CD4-positive, alpha-beta T cell treated with Interleukin-6 for 4 hours (primary cell): ENCODE data around the gene IGSF3.

Experiments used
- DNase-seq: peaks from one replicate; pipeline ENCODE4 v3.0.0-alpha.2; 2020; ENCODE audit warnings: mixed read lengths

IGSF3 gene

DNA sequence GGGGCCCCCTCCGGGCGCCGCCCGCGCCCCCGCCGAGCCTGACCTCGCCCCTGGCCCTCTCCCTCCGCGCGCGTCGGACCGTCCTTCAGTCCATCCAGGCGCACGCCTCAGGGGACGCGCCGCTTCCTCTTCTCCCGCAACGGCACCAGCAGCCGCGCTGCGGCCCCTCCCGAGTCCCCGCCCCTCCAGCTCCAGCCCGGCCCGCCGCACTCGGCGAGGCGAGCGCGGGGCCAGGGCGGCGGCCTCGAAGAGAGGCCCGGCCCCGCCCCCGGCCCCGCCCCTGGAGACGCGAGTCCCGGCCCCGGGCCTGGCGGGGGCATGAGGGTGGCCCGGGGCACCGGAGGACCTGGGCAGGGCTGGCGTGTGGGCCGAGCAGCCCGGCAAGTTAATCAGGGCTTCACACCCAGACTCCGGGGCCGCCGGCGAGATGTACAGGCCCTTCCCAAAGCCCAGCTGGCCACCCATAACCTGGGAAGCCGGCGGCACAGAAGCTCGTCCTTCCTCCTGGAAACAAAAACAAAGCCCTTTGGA lies at the start of gene IGSF3:
Gene IGSF3 (minus strand): TSS at position 159 of the 531 bp plus-strand sequence. CDS start 1,407 bp downstream, outside the sequence.
- DNase-seq, result peak; percentile 67

GRCh38 chr1:116717318-116717717 lies 49.8 kb upstream of the IGSF3 start:
- no peak for DNase-seq

GRCh38 chr1:116716391-116716790 lies 48.9 kb upstream of the IGSF3 start:
- DNase-seq, result no peak

GRCh38 chr1:116713474-116713873 lies 45.9 kb upstream of the IGSF3 start:
- DNase-seq, result no peak

DNA sequence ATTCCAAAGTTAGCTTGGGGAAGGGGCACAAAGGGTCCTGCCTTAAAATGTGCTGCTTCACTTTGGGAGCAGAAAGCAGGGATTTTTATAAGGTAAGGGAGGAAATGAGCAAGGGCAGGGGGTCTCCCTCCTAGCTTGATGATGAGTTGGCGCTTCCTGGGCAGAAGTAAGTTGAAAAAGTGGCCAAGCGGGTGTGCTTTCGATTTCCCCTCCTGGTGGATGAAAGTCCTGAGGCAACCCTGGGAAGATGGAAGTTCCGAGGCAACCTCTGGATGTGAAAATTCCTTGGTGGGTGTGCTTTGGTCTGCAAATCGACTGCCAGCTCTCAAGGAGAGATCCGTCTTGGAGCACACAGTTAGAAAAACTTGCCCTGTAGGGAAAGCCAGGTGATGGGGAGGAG lies 45.0 kb upstream of the IGSF3 start:
- DNase-seq, result no peak

GRCh38 chr1:116711263-116711840 lies 43.8 kb upstream of the IGSF3 start:
- DNase-seq, result peak; percentile 6

GRCh38 chr1:116710420-116711262 lies 43.1 kb upstream of the IGSF3 start:
- DNase-seq, result no peak

GRCh38 chr1:116709666-116710167 lies 42.2 kb upstream of the IGSF3 start:
- no peak for DNase-seq

DNA sequence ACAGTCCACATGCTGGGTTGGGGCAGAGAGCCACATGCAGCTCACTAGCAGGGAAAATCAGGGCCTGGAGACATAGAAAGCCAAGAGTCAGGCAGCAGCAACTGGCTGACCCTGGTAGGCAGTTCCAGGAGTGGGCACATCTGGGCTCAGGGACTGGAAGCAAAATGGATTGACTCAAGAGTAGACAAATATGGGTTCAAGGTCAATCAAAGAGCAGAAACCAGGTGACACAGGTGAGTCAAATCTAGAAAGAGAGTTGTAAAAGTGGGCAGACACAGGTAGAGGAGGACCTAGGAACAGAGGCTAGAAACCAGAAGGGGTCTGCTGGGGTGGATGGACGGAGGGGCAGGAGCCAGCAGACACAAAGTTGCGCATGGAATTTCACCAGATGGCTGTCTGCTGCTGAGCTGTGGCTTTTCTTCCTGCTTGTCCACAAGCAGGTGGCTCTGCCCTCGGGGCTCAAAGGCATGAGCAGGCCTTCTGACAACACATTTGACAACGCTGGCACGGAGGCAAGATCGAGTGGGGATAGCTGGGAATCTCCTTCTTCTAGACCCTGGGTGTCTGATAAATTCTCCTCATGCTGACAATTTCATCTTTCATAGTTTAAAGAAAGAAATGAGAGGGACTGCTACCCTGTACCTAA lies 40.8 kb upstream of the IGSF3 start:
- no peak for DNase-seq

- DNase-seq, result no peak
Measured at GRCh38 chr1:116706841-116707240, 39.3 kb upstream of the IGSF3 start.

DNA sequence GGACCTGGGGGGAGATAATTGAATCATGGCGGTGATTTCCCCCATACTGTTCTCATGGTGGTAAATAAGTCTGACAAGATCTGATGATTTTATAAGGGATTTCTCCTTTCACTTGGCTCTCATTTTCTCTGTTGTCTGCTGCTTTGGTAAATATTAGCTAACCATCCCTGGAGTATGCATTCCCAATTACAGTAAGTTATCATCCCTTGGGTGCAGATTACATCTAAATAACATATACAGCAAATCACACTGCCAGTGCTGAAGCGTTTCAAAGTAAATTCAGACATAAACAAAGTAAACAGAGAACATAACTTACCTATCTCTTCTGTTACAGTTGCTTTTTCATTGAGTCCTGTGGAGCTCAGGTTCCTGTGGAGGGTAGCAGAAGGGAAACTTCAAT lies 38.6 kb upstream of the IGSF3 start:
- no peak for DNase-seq

GRCh38 chr1:116704278-116704677 lies 36.7 kb upstream of the IGSF3 start:
- no peak for DNase-seq

DNA sequence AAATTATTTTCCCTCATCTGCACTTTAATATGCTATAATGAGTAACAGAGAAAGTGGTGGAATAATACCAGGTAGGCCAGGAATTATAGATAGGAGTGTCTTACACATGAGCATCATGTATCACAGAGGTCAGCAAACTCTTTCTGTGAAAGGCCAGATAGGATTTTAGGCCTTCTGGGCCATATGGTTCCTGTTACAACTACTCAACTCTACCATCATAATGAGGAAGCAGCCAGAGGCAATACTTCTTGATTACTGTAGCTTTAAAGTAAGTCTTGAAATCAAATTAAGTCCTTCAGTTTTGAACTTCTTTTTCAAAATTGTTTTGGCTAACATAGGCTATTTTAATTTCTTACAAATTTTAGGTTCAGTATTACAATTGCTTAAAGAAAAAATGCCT lies 32.1 kb upstream of the IGSF3 start:
- no peak for DNase-seq

DNA sequence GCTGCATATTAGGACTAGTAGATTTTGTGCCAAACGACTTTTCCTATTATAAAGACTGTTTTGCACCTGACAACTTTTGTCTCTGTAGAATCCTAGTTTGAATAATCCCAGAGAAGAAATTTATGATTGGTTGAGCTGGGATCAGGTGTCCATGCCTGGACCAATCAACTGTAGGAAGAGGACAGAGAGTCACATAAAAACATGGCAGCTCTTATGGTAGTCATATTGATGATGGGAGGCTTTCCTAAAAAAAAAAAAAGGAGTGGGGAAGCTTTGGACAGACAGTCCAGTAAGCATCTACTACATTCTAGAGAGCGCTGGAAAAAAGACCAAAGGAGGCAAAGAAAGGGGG lies 30.7 kb upstream of the IGSF3 start:
- no peak for DNase-seq

- DNase-seq, result no peak
Measured at GRCh38 chr1:116697548-116698243, 30.2 kb upstream of the IGSF3 start.

- DNase-seq, result no peak
Measured at GRCh38 chr1:116694524-116694923, 27.0 kb upstream of the IGSF3 start.

- DNase-seq, result no peak
Measured at GRCh38 chr1:116693759-116694480, 26.4 kb upstream of the IGSF3 start.

GRCh38 chr1:116692879-116693278 lies 25.3 kb upstream of the IGSF3 start:
- DNase-seq, result no peak

DNA sequence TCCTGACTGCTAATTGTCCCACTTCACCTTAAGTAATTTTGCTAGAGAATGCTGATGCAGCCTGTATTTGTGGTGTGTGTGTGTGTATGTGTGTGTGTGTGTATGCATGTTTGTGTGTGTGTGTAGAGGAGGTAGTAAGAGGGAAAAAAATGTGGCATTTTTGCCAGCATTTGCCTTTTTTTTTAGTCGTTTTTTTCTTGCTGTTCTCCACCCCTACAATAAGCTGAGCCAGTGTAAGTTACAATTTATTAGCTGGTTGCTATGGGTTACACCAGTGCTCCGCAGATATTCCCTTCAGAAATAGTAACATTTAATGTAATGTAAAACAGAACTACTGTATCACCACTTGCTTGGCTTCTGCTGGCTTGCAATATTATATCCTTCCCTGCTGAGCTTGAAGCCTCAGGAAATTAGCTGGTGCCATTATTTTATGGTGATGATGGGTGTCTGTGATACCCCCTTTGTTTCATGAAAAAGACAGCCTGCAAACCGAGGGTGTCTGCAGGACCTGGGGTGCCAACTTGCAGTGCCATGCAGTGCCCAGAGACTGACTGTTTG lies 23.4 kb upstream of the IGSF3 start:
- no peak for DNase-seq

GRCh38 chr1:116690396-116690848 lies 22.9 kb upstream of the IGSF3 start:
- no peak for DNase-seq

DNA sequence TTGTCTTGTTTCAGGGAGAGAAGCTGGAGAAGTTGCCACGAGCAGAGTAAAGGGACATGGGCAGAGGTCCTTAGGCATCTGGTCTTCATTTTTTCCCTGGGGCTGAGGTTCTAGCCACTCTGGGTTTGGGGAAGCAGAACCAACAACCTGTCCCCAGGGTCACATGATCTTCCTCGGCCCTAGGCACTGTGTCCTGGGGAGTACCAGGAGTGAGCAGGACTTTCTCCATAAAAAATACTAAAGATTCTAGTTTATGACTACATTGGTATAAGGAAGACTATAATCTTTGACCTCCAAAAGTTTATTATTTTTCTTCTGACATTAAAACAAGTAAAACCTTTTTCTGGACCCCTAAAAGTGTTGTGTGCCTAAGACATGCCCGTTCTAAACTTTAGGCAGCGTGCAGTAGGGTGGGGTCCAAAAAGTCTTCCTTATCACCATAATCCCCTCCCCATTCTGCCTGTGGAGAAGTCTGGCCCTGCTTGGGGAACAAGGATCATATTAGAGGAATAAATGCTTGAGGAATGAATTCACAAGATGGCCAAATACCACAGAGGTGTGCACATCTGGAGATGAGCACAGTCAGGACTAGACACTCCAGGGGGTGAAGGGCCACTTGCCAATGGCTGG lies 19.3 kb upstream of the IGSF3 start:
- no peak for DNase-seq
